Sigmoid colon (tissue), 7 donors: ENCODE data around the gene AGBL1. TPM values are rescaled to one million over a fixed set of nuclear protein-coding genes. Genes with fewer than 3 reads are reported as not detected.
A peak's percentile ranks its signal among the peaks of the same experiment; 100 is the strongest.

ENCODE experiments used
- DNase-seq: peaks from one replicate; pipeline ENCODE4 v3.0.0-alpha.2; 2019
- H3K27ac ChIP-seq, 4 donors: fragments of 200-600 bp; sonication (generic); one replicate each; pipeline ENCODE4 v1.5.1; 2016 to 2019; ENCODE audit warnings: mild to moderate bottlenecking in 1 of 4
- H3K27me3 ChIP-seq, 3 donors: fragments of 200-600 bp; sonication (generic); one replicate each; pipeline ENCODE4 v1.5.1; 2019; ENCODE audit warnings: mild to moderate bottlenecking in 1 of 3
- H3K36me3 ChIP-seq, 4 donors: fragments of 200-600 bp; sonication (generic); one replicate each; pipeline ENCODE4 v1.5.1; 2016 to 2019
- H3K4me1 ChIP-seq, 4 donors: fragments of 200-600 bp; sonication (generic); one replicate each; pipeline ENCODE4 v1.5.1; 2017 to 2019
- H3K4me3 ChIP-seq, 4 donors: fragments of 200-600 bp; sonication (generic); one replicate each; pipeline ENCODE4 v1.5.1; 2017 to 2019; ENCODE audit warnings: mild to moderate bottlenecking in 2 of 4, moderate library complexity in 1 of 4
- H3K9me3 ChIP-seq, 4 donors: fragments of 200-600 bp in 3 of 4; sonication (generic) in 3 of 4; one replicate each; pipeline versions ENCODE4 v1.5.1 to v1.6.1; 2013 to 2019
- EP300 ChIP-seq, 4 donors: sonication (generic); formaldehyde crosslinking; IDR thresholded peaks; one replicate each; pipeline ENCODE4 v1.6.1; 2017; ENCODE audit warnings: antibody characterized with exemption in 4 of 4
- POLR2A ChIP-seq, 2 donors: fragments of 450-650 bp; IDR thresholded peaks; one replicate each; pipeline ENCODE4 v1.6.1; 2016; ENCODE audit warnings: antibody characterized with exemption in 2 of 2, mild to moderate bottlenecking in 2 of 2, moderate library complexity in 2 of 2
- POLR2AphosphoS5 ChIP-seq, 4 donors: sonication (generic); formaldehyde crosslinking; IDR thresholded peaks; one replicate each; pipeline ENCODE4 v1.6.1; 2017; ENCODE audit warnings: antibody characterized with exemption in 4 of 4
- WGBS, 2 donors: extraction: QIAGEN DNeasy Blood & Tissue Kit; methylation state at CpG; one replicate each; pipeline ENCODE4 v1.1.7; 2013; 5-methylcytosine and 5-hydroxymethylcytosine counted together
- intact Hi-C: fragments of 100-400 bp; cut with DNase I; formaldehyde crosslinking; loops from one replicate; pipeline ENCODE4 v1.15.1; 2023
- polyA plus RNA-seq, 3 donors: library from polyadenylated mRNA; stranded (reverse); fragments of 200-250 nt; gene quantifications; one replicate each; pipeline ENCODE4 v1.2.3, GENCODE V29; 2013
- total RNA-seq, 4 donors: library from RNA; depleted of rRNA; stranded (reverse); fragments of >200 nt; gene quantifications; one replicate each; pipeline ENCODE4 v1.1.0, GENCODE V29; 2016
- TF ChIP-seq, protein P1 (sequence below), 4 experiments: fragments of 450-650 bp in 3 of 4; fragments of 200-600 bp in 1 of 4; IDR thresholded peaks; one replicate each; pipeline ENCODE4 v1.5.1; 2016 to 2019; ENCODE audit warnings: antibody characterized with exemption in 4 of 4, mild to moderate bottlenecking in 3 of 4, moderate library complexity in 2 of 4
- donor health status: healthy with polysubstance abuse.
- donor health status: Bipolar disorder and iron deficiency.
- donor health status: healthy.

AGBL1 gene
- total and polyA plus RNA-seq, 7 donors, result 0.16 to 0.28 TPM; not detected in 5

DNA sequence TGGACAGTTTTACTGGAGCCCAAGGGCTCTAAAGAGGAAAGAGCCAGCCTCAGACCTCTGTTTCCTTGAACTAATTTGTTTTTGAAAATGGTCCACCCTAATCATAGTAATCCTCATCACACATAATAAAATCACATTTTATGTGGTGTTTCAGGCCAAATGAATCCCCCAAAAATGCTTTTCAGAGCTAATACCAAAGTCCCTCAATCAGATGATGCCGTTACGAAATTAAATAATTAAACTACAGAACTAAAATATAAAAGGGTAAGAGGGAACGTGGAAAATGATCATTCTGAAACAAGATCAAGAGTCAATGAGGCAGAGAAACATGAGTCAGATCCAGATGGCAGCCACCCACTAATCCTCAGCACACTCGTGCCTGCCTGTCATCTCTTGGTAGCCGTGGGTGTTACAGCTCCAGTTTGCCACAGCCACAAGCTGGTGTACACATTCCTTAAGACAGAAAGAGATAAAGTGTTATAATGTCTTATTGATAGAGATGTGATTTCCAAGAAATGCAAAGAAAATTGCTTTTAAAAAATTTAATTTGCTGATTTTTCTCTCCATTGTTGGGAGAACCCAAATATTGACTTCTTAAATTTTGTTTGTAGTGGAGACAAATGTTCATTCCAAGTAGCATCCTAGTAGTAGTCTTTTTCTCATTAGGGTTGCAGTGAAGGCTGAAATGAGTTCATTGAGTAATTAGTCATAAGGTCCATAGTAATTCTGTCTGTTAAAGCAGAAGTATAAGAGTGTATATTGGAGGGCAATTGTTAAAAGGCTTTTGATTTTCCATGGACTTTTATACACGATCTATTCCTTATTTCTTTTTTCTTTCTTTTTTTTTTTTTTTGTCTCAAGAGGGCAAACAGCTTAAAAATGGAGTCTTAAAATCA is 104.2 kb downstream of the AGBL1 start:
- 65 to 68% methylated on average over 6 of the region's 6 CpGs for WGBS, 2 donors
- no peak overlapping the region for H3K4me3 ChIP-seq
- intact Hi-C loops, result no loop called here
- peaks cover 0 to 1% (median 0%) of the 10 kb centered on the region in 4 donors for H3K9me3 ChIP-seq
- H3K27ac ChIP-seq, result no peak overlapping the region
- H3K4me1 ChIP-seq, result no peaks in the 10 kb centered on the region
- TF ChIP-seq EP300 (IDR thresholded peaks at IDR 0.05), result no peak
- TF ChIP-seq POLR2AphosphoS5 (IDR thresholded peaks at IDR 0.05), result no peak
- TF ChIP-seq, protein P1, sequence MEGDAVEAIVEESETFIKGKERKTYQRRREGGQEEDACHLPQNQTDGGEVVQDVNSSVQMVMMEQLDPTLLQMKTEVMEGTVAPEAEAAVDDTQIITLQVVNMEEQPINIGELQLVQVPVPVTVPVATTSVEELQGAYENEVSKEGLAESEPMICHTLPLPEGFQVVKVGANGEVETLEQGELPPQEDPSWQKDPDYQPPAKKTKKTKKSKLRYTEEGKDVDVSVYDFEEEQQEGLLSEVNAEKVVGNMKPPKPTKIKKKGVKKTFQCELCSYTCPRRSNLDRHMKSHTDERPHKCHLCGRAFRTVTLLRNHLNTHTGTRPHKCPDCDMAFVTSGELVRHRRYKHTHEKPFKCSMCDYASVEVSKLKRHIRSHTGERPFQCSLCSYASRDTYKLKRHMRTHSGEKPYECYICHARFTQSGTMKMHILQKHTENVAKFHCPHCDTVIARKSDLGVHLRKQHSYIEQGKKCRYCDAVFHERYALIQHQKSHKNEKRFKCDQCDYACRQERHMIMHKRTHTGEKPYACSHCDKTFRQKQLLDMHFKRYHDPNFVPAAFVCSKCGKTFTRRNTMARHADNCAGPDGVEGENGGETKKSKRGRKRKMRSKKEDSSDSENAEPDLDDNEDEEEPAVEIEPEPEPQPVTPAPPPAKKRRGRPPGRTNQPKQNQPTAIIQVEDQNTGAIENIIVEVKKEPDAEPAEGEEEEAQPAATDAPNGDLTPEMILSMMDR (IDR thresholded peaks at IDR 0.05), result no peak
- no peak for TF ChIP-seq POLR2A (IDR thresholded peaks at IDR 0.05)
- H3K36me3 ChIP-seq, result no peaks in the 10 kb centered on the region
- H3K27me3 ChIP-seq, result no peaks in the 10 kb centered on the region
- no peak for DNase-seq

DNA sequence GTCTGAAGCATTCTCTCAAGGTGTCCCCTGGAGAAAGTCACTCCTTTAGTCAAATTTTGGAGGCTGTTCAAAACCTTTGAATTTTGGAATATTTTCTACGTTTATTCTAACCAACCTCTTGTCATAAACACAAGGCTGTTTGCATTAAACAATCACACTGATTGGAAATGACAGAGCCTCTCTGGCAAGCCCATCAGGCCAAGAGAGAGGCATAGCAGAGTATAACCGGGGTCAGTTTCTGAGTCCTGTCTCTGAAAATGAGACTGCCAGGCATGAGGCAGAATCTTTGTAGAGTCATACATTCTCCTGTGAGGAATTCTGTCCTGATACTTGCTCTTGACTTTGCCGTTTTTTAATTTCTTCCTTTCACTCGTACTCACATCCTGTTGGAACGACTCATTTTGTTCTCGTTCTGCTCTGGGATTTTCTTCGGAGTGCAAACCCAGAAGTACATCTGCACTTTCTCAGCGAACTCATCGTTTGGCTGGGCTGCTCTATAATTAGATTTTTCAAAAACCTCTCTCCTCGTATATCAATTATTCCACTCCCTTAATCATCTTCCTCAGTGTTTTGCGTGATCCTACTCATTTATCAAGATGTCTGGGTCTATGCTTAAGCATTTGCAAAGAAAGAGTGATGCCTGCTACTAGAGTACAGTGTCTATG is 114.2 kb downstream of the AGBL1 start:
- TF ChIP-seq, protein P1 (IDR thresholded peaks at IDR 0.05), result no peak
- no peak for TF ChIP-seq POLR2AphosphoS5 (IDR thresholded peaks at IDR 0.05)
- no peak for TF ChIP-seq EP300 (IDR thresholded peaks at IDR 0.05)
- no peak for TF ChIP-seq POLR2A (IDR thresholded peaks at IDR 0.05)
- Histone ChIP-seq H3K36me3 (no peaks in the 10 kb centered on the region), H3K4me3 (peak overlapping the region in 2 of 4 donors; percentile 4 to 6), H3K4me1 (no peaks in the 10 kb centered on the region), H3K9me3 (no peaks in the 10 kb centered on the region), H3K27me3 (no peaks in the 10 kb centered on the region), H3K27ac (peak overlapping the region; percentile 23 to 43 (median 32))
- 69 to 76% methylated on average over 11 of the region's 11 CpGs for whole genome bisulfite sequencing, 2 donors
- intact Hi-C loops, result no loop called here
- no peak for DNase-seq

DNA sequence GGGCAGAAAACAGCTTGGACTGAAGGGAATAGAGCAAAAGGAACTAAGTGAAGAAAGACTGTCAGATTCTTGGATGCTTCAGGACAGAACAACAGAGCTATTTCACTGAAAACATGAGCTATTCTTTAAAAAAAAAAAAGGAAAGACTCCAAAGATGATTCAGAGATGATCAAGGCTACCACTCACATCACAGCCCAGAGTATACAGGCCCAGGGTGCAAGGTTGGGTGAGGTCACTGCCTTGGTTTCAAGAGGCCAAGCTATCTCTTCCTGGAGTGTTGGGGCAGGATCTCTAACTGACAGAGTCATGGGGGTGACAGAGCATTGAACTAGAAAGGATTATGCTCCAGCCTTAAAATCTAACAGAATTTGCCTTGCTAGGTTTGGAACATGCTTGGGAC is 118.1 kb downstream of the AGBL1 start:
- no peak overlapping the region for H3K4me3 ChIP-seq
- H3K36me3 ChIP-seq, result no peaks in the 10 kb centered on the region
- DNase-seq, result no peak
- H3K4me1 ChIP-seq, result no peaks in the 10 kb centered on the region
- intact Hi-C loops, result no loop called here
- peak in 1 of 4 donors; percentile 11 for TF ChIP-seq POLR2AphosphoS5 (IDR thresholded peaks at IDR 0.05)
- no peak for TF ChIP-seq POLR2A (IDR thresholded peaks at IDR 0.05)
- H3K9me3 ChIP-seq, result no peaks in the 10 kb centered on the region
- H3K27me3 ChIP-seq, result no peaks in the 10 kb centered on the region
- H3K27ac ChIP-seq, result peak overlapping the region in 1 of 4 donors; percentile 29

DNA sequence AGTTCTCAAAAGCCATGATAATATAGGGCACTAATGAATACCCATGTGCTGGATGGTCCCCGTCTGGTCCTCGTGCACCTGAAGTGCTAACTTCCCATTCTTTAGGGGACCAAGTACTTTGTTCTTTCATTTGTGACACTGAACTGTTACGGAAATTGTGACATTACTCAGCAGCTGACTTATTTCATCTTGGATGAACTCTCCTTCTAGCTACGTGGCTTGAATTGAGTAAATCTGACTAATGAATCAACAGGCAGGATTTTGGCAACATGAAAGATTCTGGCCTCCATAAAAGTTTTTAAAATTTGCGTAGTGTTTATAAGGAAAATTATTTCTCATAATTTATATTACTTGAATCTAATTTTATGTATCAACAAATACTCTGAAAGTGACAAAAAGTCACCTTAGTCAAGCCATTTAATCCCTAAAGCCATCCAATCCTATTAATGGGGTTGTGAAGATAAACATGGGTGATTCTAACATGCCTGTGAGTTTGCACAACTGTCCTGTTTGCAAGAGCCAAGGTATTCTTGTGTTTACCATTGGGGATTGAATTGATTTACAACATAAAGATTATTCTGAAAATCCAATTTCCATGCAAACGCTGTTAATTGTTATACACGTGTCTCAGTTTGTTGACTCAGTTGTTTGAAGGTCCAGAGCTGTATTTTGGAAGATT is 119.9 kb downstream of the AGBL1 start:
- intact Hi-C loops, result no loop called here
- Histone ChIP-seq H3K9me3 (no peaks in the 10 kb centered on the region), H3K27ac (peak overlapping the region in 2 of 4 donors; percentile 24 to 40), H3K4me3 (no peak overlapping the region), H3K36me3 (no peaks in the 10 kb centered on the region), H3K4me1 (no peaks in the 10 kb centered on the region), H3K27me3 (no peaks in the 10 kb centered on the region)
- 55 to 62% methylated on average over 7 of the region's 7 CpGs for WGBS, 2 donors
- DNase-seq, result no peak
- TF ChIP-seq, protein P1 (IDR thresholded peaks at IDR 0.05), result no peak
- TF ChIP-seq POLR2AphosphoS5 (IDR thresholded peaks at IDR 0.05) (peak; percentile 33 to 73 (median 50)), POLR2A (IDR thresholded peaks at IDR 0.05) (no peak)
